SK-N-SH treated with all-trans-retinoic acid at 6 μM for 48 hours (cell line): ENCODE data around the gene IL1R1.

Source experiments
- ATAC-seq: fragments of 200-7000 bp; cut with Tn5 transposase; 3 replicates; pipeline ENCODE4 v1.9.1; 2020; ENCODE audit warnings: mild to moderate bottlenecking, moderate library complexity
- ARNTL ChIP-seq: fragments of 450-650 bp; formaldehyde crosslinking; IDR thresholded peaks from 2 replicates; pipeline ENCODE4 v1.5.0; 2020; ENCODE audit warnings: low read depth, mild to moderate bottlenecking, moderate library complexity, borderline replicate concordance
- ESRRG ChIP-seq: fragments of 250-450 bp; sonication (Bioruptor Pico); IDR thresholded peaks from 2 replicates; pipeline ENCODE4 v1.6.1; 2021; ENCODE audit warnings: mild to moderate bottlenecking
- GLIS3 ChIP-seq: fragments of 250-450 bp; sonication (Bioruptor Pico); IDR thresholded peaks from 2 replicates; pipeline ENCODE4 v1.5.0; 2020; ENCODE audit warnings: mild to moderate bottlenecking, moderate library complexity
- OSR1 ChIP-seq: fragments of 250-450 bp; sonication (Bioruptor Pico); IDR thresholded peaks from 2 replicates; pipeline ENCODE4 v1.8.0; 2022; ENCODE audit warnings: moderate library complexity, mild to moderate bottlenecking, inconsistent platforms
- RARB ChIP-seq: fragments of 250-450 bp; sonication (Bioruptor Pico); IDR thresholded peaks from 2 replicates; pipeline ENCODE4 v1.8.0; 2021; ENCODE audit warnings: mild to moderate bottlenecking, moderate library complexity
- TOX ChIP-seq: fragments of 250-450 bp; sonication (Bioruptor Pico); IDR thresholded peaks from 2 replicates; pipeline ENCODE4 v1.8.0; 2021; ENCODE audit warnings: mild to moderate bottlenecking, moderate library complexity, borderline replicate concordance
- ZC3H10 ChIP-seq: fragments of 250-450 bp; sonication (Bioruptor Pico); IDR thresholded peaks from 2 replicates; pipeline ENCODE4 v1.5.1; 2021; ENCODE audit warnings: mild to moderate bottlenecking, moderate library complexity
- ZFP30 ChIP-seq: fragments of 450-650 bp; formaldehyde crosslinking; IDR thresholded peaks from 2 replicates; pipeline ENCODE4 v1.5.0; 2022; ENCODE audit warnings: mild to moderate bottlenecking, moderate library complexity
- ZNF565 ChIP-seq: fragments of 450-650 bp; formaldehyde crosslinking; conservative IDR thresholded peaks from 2 replicates; pipeline ENCODE4 v1.5.0; 2020; ENCODE audit warnings: low read depth, mild to moderate bottlenecking, moderate library complexity
- ZNF70 ChIP-seq: fragments of 450-650 bp; formaldehyde crosslinking; IDR thresholded peaks from 2 replicates; pipeline ENCODE4 v1.5.0; 2020; ENCODE audit warnings: mild to moderate bottlenecking, moderate library complexity
- ZNF8 ChIP-seq: fragments of 450-650 bp; formaldehyde crosslinking; IDR thresholded peaks from 2 replicates; pipeline ENCODE4 v1.5.0; 2020; ENCODE audit warnings: mild to moderate bottlenecking, moderate library complexity
- TF ChIP-seq, protein P1 (sequence below): fragments of 250-450 bp; sonication (Bioruptor Pico); IDR thresholded peaks from 2 replicates; pipeline ENCODE4 v1.8.0; 2020; ENCODE audit warnings: mild to moderate bottlenecking, moderate library complexity, borderline replicate concordance
- TF ChIP-seq, protein P2 (sequence below): fragments of 250-450 bp; sonication (Bioruptor Pico); IDR thresholded peaks from 2 replicates; pipeline ENCODE4 v1.8.0; 2021; ENCODE audit warnings: low read depth, mild to moderate bottlenecking, moderate library complexity, borderline replicate concordance
- TF ChIP-seq, protein P3 (sequence below): fragments of 250-450 bp; sonication (Bioruptor Pico); IDR thresholded peaks from 2 replicates; pipeline ENCODE4 v1.5.1; 2020; ENCODE audit warnings: low read depth, mild to moderate bottlenecking, moderate library complexity
- TF ChIP-seq, protein P4 (sequence below): fragments of 250-450 bp; sonication (Bioruptor Pico); IDR thresholded peaks from 2 replicates; pipeline ENCODE4 v1.5.0; 2020; ENCODE audit warnings: mild to moderate bottlenecking, moderate library complexity

The IL1R1 gene

DNA sequence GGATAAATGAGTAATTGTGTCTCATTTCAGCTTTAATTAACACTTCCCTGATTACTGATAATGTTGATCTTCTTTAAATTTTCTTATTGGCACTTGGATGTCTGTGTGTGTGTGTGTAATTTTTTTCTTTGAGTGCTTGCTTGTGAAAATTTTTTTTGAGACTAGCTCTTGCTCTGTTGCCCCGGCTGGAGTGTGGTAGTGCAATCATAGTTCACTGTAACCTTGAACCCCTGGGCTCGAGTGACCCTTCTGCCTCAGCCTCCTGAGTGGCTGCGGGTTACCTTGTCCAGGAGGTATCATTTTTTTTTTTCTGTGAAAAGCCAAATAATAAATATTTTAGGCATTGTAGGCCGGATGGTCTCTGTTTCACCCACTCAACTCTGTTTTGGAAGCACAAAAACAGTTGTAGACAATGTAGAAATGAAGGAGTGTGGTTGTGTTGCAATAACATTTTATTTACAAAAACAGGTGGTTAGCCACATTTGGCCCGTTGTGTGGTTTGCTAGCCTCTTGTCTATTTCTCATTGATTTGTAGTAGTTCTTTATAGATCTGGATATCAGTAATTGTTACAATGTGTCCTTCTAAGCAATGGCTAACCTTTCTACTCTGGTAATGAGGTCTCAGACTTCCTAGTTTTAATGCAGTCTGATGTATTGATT, 52.2 kb downstream of the IL1R1 start (continued):
- TF ChIP-seq, protein P1, sequence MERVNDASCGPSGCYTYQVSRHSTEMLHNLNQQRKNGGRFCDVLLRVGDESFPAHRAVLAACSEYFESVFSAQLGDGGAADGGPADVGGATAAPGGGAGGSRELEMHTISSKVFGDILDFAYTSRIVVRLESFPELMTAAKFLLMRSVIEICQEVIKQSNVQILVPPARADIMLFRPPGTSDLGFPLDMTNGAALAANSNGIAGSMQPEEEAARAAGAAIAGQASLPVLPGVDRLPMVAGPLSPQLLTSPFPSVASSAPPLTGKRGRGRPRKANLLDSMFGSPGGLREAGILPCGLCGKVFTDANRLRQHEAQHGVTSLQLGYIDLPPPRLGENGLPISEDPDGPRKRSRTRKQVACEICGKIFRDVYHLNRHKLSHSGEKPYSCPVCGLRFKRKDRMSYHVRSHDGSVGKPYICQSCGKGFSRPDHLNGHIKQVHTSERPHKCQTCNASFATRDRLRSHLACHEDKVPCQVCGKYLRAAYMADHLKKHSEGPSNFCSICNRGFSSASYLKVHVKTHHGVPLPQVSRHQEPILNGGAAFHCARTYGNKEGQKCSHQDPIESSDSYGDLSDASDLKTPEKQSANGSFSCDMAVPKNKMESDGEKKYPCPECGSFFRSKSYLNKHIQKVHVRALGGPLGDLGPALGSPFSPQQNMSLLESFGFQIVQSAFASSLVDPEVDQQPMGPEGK (CRISPR knock-in tag), result no peak
- no peak for TF ChIP-seq TOX
- no peak for TF ChIP-seq RARB

DNA sequence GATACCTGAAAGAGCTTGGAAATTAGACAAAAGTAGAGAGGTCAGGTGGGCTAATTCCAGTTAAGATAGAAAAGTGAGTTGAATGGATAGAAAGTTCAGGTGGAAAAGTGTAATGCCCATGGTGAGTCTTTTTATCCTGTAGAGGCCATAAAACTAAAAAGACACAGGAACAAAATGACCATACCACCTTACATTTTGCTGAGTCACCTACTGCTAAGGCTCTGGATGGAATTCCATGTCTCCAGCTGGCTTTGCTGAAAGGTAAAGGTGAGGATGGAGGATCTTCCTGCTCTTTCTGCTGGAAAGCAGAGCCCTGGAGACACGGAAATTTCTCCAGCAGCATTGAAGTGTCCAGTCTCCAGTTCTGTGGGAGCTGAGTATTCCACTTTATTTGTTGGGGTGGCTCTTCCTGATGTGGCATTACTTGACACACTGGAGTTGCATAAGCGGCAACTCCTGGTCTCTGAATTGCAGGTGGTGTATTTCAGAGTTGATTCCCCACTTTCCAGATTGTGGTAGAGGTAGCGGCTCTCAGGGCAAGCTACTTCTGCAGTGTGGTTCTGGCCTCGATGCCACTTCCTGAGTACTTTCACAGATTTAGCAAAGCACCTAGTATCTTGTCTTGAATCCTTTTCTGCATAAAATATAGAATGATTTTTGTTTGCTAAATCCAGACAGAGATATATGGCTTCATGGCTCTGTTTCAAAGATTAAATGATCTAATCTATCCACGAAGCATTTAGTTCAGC, 55.0 kb downstream of the IL1R1 start:
- TF ChIP-seq, protein P2, sequence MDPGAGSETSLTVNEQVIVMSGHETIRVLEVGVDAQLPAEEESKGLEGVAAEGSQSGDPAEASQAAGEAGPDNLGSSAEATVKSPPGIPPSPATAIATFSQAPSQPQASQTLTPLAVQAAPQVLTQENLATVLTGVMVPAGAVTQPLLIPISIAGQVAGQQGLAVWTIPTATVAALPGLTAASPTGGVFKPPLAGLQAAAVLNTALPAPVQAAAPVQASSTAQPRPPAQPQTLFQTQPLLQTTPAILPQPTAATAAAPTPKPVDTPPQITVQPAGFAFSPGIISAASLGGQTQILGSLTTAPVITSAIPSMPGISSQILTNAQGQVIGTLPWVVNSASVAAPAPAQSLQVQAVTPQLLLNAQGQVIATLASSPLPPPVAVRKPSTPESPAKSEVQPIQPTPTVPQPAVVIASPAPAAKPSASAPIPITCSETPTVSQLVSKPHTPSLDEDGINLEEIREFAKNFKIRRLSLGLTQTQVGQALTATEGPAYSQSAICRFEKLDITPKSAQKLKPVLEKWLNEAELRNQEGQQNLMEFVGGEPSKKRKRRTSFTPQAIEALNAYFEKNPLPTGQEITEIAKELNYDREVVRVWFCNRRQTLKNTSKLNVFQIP (CRISPR knock-in tag), result no peak
- TF ChIP-seq, protein P1 (CRISPR knock-in tag), result no peak
- TF ChIP-seq, protein P3, sequence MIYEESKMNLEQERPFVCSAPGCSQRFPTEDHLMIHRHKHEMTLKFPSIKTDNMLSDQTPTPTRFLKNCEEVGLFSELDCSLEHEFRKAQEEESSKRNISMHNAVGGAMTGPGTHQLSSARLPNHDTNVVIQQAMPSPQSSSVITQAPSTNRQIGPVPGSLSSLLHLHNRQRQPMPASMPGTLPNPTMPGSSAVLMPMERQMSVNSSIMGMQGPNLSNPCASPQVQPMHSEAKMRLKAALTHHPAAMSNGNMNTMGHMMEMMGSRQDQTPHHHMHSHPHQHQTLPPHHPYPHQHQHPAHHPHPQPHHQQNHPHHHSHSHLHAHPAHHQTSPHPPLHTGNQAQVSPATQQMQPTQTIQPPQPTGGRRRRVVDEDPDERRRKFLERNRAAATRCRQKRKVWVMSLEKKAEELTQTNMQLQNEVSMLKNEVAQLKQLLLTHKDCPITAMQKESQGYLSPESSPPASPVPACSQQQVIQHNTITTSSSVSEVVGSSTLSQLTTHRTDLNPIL (CRISPR knock-in tag), result no peak
- TF ChIP-seq ZNF70 (CRISPR knock-in tag), result no peak
- no peak for ATAC-seq

DNA sequence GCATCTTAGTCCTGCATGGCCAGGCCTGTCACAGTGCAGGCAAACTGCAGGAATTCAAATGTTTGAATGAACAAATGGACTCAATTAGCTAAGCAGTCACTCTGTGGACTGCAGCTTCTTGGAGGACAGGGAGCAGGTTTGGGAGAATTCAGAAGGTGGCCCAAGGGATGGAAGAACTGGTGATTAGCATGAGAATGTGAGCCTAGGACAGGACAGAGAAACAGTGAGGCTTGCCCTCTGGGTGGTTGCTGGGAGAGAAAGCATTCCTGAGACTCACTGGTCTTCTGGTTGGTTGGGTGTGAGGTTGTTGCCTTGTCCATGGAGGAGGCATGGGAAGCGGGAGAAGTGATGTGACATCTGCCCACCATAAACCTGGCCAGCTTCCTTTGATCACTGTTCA, 58.0 kb downstream of the IL1R1 start:
- TF ChIP-seq OSR1 (CRISPR knock-in tag) (no peak), ZNF565 (CRISPR knock-in tag) (no peak), ZC3H10 (CRISPR knock-in tag) (no peak), RARB (no peak), ARNTL (no peak), GLIS3 (CRISPR knock-in tag) (no peak), ZNF70 (CRISPR knock-in tag) (no peak), ZNF8 (no peak), ZFP30 (CRISPR knock-in tag) (no peak)
- TF ChIP-seq, protein P1 (CRISPR knock-in tag), result no peak
- TF ChIP-seq, protein P4, sequence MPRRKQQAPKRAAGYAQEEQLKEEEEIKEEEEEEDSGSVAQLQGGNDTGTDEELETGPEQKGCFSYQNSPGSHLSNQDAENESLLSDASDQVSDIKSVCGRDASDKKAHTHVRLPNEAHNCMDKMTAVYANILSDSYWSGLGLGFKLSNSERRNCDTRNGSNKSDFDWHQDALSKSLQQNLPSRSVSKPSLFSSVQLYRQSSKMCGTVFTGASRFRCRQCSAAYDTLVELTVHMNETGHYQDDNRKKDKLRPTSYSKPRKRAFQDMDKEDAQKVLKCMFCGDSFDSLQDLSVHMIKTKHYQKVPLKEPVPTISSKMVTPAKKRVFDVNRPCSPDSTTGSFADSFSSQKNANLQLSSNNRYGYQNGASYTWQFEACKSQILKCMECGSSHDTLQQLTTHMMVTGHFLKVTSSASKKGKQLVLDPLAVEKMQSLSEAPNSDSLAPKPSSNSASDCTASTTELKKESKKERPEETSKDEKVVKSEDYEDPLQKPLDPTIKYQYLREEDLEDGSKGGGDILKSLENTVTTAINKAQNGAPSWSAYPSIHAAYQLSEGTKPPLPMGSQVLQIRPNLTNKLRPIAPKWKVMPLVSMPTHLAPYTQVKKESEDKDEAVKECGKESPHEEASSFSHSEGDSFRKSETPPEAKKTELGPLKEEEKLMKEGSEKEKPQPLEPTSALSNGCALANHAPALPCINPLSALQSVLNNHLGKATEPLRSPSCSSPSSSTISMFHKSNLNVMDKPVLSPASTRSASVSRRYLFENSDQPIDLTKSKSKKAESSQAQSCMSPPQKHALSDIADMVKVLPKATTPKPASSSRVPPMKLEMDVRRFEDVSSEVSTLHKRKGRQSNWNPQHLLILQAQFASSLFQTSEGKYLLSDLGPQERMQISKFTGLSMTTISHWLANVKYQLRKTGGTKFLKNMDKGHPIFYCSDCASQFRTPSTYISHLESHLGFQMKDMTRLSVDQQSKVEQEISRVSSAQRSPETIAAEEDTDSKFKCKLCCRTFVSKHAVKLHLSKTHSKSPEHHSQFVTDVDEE, result no peak
- no peak for ATAC-seq

DNA sequence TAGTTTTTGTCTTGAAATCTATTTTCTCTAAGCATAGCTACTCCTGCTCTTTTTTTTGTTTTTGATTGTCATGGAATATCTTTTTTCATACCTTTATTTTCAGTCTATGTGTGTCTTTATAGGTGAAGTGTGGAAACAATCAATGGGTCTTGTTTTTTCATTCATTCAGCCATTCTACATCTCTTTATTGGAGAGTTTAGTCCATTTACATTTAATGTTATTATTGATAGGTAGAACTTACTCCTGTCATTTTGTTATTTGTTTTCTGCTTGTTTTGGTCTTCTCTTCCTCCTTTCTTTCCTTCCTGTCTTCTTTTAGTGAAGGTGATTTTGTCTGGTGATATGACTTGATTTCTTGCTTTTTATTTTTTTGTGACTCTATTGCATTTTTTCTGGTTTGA, 62.1 kb downstream of the IL1R1 start:
- ATAC-seq, result no peak

More for the DNA sequence above, 62.1 kb downstream of the IL1R1 start:
- TF ChIP-seq, protein P1 (CRISPR knock-in tag), result no peak
- TF ChIP-seq ESRRG (CRISPR knock-in tag), result no peak
- no peak for TF ChIP-seq TOX
